Measurements from ENCODE around the gene FRYL. TPM values are rescaled to one million over a fixed set of nuclear protein-coding genes. Genes with fewer than 3 reads are reported as not detected.

FRYL gene
- total RNA-seq, 2 experiments from 2014 or later: 85.4 to 88.5 TPM

- TF ChIP-seq EZH2phosphoT487 (IDR thresholded peaks at IDR 0.05; ENCODE audit: borderline replicate concordance, low read depth, low read length): no peak
- ChIA-PET CTCF (ENCODE audit: unreplicated experiment) (interaction anchor here (1.0 kb wide), 1 partner anchor 9 kb away, joined by 3 read pairs; no protein-coding TSS in a partner anchor), POLR2A (interaction anchor here (1.1 to 1.6 kb wide), 2 partner anchors 11 to 90 kb away, joined by 5 to 7 read pairs; no protein-coding TSS in a partner anchor)
- Histone ChIP-seq H3K36me3 (ENCODE audit: insufficient read depth, low read length) (no peaks in the 10 kb centered on the region), H3K79me2 (ENCODE audit: insufficient read depth, low read depth, low read length) (no peaks in the 10 kb centered on the region), H3K9me3 (ENCODE audit: low read length) (no peaks in the 10 kb centered on the region), H3K4me2 (ENCODE audit: low read length) (no peak overlapping the region), H4K20me1 (ENCODE audit: insufficient read depth, low read length) (no peaks in the 10 kb centered on the region), H2AFZ (ENCODE audit: low read length) (no peak overlapping the region), H3K9me2 (ENCODE audit: insufficient read depth, low read length) (no peaks in the 10 kb centered on the region), H3K27ac (ENCODE audit: low read depth, low read length, poor library complexity, severe bottlenecking) (no peak overlapping the region), H3K4me3 (ENCODE audit: low read depth, low read length, poor library complexity, severe bottlenecking) (no peak overlapping the region), H3K4me1 (ENCODE audit: insufficient read depth, low read length, poor library complexity, severe bottlenecking) (no peaks in the 10 kb centered on the region)
- DNase-seq (ENCODE audit: low spot score): no peak
- BruUV-seq (replicated peaks): no TSS peak
- intact Hi-C loops (cut with micrococcal nuclease; ENCODE audit: unreplicated experiment): no loop called here
Observed at GRCh38 chr4:48475770-48476169, 304.3 kb downstream of the FRYL start.

GRCh38 chr4:48472794-48473193 lies 307.3 kb downstream of the FRYL start:
- BruUV-seq (replicated peaks): no TSS peak
- no peaks in the 10 kb centered on the region for H3K9me2 ChIP-seq (ENCODE audit: insufficient read depth, low read length)
- POLR2A ChIA-PET: interaction anchor here (1.3 kb wide), 1 partner anchor 53 kb away, joined by 3 read pairs; no protein-coding TSS in a partner anchor
- no peaks in the 10 kb centered on the region for H3K4me1 ChIP-seq (ENCODE audit: insufficient read depth, low read length, poor library complexity, severe bottlenecking)
- no peak overlapping the region for H3K4me2 ChIP-seq (ENCODE audit: low read length)
- no peaks in the 10 kb centered on the region for H3K9me3 ChIP-seq (ENCODE audit: low read length)
- TF ChIP-seq CTCF (conservative IDR thresholded peaks at IDR 0.05; ENCODE audit: low read length) (no peak), EZH2phosphoT487 (IDR thresholded peaks at IDR 0.05; ENCODE audit: borderline replicate concordance, low read depth, low read length) (no peak)
- intact Hi-C loops (cut with micrococcal nuclease; ENCODE audit: unreplicated experiment): no loop called here
- no peaks in the 10 kb centered on the region for H3K36me3 ChIP-seq (ENCODE audit: insufficient read depth, low read length)
- H3K4me3 ChIP-seq (ENCODE audit: low read depth, low read length, poor library complexity, severe bottlenecking): no peak overlapping the region
- no peak overlapping the region for H3K27ac ChIP-seq (ENCODE audit: low read depth, low read length, poor library complexity, severe bottlenecking)
- no peak for DNase-seq (ENCODE audit: low spot score)
- CTCF ChIA-PET (ENCODE audit: unreplicated experiment): no interaction called here
- no peaks in the 10 kb centered on the region for H4K20me1 ChIP-seq (ENCODE audit: insufficient read depth, low read length)
- no peaks in the 10 kb centered on the region for H3K79me2 ChIP-seq (ENCODE audit: insufficient read depth, low read depth, low read length)
- H2AFZ ChIP-seq (ENCODE audit: low read length): no peak overlapping the region

- POLR2A ChIA-PET: interaction anchor here (0.7 to 0.8 kb wide), 2 partner anchors 50 to 468 kb away, joined by 3 to 4 read pairs; no protein-coding TSS in a partner anchor
- TF ChIP-seq CTCF (conservative IDR thresholded peaks at IDR 0.05; ENCODE audit: low read length): no peak
- no peak for TF ChIP-seq EZH2phosphoT487 (IDR thresholded peaks at IDR 0.05; ENCODE audit: borderline replicate concordance, low read depth, low read length)
- CTCF ChIA-PET (ENCODE audit: unreplicated experiment): no interaction called here
- no peak for DNase-seq (ENCODE audit: low spot score)
- no peak overlapping the region for H3K27ac ChIP-seq (ENCODE audit: low read depth, low read length, poor library complexity, severe bottlenecking)
- H3K9me2 ChIP-seq (ENCODE audit: insufficient read depth, low read length): no peaks in the 10 kb centered on the region
- no peaks in the 10 kb centered on the region for H4K20me1 ChIP-seq (ENCODE audit: insufficient read depth, low read length)
- H2AFZ ChIP-seq (ENCODE audit: low read length): no peak overlapping the region
- no peak overlapping the region for H3K4me2 ChIP-seq (ENCODE audit: low read length)
- H3K9me3 ChIP-seq (ENCODE audit: low read length): no peaks in the 10 kb centered on the region
- no TSS peak for BruUV-seq (replicated peaks)
- H3K4me3 ChIP-seq (ENCODE audit: low read depth, low read length, poor library complexity, severe bottlenecking): no peak overlapping the region
- intact Hi-C loops (cut with micrococcal nuclease; ENCODE audit: unreplicated experiment): no loop called here
- H3K4me1 ChIP-seq (ENCODE audit: insufficient read depth, low read length, poor library complexity, severe bottlenecking): no peaks in the 10 kb centered on the region
- H3K79me2 ChIP-seq (ENCODE audit: insufficient read depth, low read depth, low read length): no peaks in the 10 kb centered on the region
- H3K36me3 ChIP-seq (ENCODE audit: insufficient read depth, low read length): no peaks in the 10 kb centered on the region
Observed at GRCh38 chr4:48470570-48470969, 309.5 kb downstream of the FRYL start.

All from OCI-LY7 (cell line).